HG03521 (cell line): ENCODE data around the gene UBE2H.
A peak's percentile ranks its signal among the peaks of the same experiment; 100 is the strongest.
"Not testable (repeated sequence)": the region's sequence is repeated elsewhere in the genome, so short reads cannot be mapped to it uniquely, and the experiment has no call there.

Experiments used
- ATAC-seq: cut with Tn5 transposase; IDR thresholded peaks from one replicate; pipeline ENCODE4 v1.9.1; 2021; ENCODE audit warnings: mild to moderate bottlenecking, moderate library complexity; ENCODE audit not compliant: unreplicated experiment

The UBE2H gene

DNA sequence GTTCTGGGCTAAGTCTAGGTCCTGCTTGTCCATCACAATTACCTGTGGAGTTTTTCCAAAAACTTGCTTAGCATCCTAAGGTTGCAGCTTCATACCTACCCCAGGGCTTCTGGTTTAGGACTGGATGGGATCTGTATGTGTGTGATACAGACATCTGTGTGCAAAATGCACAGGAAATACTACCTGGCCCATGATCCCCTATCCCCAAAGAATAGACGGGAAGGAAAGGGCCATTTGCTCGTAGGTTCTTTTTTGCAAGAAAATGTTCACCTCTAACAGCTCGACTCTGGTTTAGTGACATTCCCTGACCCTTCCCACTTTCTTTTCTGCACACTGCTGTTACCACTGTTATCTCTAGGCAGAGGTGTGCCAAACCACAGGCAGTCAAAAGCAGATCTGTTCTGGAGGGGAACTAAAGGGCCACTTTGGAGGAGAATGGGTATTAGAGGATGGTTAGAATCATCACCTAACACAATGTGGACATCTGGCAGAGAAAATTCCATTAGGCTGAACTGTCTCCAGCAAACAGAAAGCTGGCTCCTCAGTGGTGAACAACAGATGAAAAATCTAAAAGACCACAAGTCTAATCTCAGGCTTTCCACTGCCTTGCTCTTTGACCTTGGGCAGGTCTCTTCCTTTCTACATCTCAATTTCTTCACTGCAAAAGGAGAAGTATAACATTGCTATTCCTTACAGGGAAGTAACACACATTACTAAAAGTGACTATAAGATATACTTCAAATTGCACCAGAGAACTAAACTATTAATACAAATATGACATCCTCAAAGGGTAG lies 107.4 kb downstream of the UBE2H start:
- ATAC-seq = no peak

DNA sequence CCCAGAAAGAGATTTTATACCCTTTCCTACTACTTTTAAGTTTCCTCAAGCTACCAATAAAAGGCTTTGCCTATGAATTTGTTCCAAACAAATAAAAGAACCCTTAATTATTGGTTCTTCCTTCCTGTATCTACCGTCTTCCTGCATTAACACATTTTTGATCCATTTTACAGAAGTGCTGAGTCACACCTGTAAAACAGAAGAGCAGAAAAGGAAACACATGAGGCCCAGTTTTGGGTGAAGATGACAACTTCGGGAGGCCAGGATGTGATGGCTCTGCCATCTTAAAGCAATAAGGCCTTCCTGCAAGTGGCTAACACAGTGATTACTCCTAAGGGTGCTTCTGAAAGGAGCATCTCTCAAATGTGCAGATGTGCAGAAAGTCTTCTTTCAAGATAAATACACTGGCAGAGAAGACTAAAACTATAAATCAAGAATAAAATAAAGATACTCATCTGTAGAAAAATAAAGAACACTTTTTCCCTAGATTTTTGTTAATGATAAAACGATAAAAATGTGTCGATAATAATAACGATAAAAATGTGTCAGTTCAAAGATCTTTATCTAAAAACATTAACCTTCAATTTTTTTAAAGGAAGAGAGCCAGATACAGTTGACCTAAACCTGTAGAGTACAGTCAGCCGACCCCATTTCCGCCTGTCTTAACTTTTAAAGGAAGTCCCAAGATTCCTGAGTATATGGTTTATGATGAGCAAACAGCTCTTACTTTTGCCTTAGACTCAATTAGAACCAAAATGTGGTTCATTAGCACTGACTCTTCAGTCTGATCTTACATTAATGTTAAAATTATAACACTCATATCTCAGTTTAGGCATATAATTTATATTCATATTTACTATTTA lies 108.6 kb downstream of the UBE2H start:
- no peak for ATAC-seq

DNA sequence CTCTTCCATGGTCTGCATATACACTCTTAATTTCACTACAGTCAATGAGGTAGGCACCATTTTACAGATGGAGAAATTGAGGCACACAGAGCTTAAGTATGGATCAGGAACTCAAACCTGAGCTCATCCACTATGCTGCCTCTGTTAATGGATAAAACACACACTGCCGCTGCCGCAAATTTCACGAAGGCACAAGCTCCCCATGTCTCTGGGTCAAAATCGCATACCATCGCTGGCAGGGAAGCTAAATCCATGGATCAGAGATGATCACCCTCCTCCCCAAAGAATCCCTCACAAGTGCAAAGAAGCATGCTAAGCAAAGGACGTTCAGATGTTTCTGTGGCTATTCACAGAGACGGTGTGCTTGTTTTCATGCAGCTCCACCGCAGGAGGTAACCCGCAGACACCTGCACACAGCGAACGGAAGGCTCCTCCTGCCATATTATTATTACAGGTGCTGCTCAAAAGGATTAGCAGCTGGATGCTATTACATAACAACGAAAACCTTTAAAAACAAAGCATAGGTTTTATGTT lies 109.3 kb downstream of the UBE2H start:
- ATAC-seq = no peak

DNA sequence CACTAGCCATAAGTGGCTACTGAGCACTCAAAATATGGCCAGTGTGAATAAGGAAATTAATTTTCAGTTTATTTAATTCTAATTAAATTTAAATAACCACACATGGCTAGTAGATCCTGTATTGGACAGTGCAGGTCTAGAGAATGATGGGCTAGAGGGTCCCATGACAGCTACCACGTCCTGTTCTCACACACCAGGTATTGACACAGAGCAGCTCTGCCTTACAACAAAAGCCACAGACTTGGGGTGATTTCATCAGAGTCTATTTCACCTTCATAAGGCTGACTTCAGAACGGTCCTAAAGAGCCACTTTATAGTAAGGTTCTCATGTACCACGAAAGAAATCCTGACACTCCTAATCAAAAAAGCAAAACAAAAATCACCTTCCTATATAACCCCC lies 111.3 kb downstream of the UBE2H start:
- no peak for ATAC-seq

DNA sequence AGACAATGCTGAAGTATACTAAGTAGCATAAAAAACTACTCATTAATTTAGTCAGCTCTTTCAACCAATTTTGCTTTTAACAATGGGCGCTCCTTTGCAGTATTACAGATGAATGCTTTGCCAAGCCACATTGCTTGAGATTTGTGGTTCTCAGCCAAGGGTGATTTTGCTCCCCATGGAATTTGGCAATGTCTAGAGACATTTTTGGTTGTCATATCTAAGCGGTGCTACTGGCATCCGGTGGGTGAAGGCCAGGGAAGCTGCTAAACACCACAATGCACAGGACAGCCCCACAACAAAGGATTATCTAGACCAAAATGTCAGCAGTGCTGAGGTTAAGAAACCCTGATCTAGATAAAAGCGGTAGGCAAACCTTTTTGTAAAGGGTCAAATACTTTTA lies 112.0 kb downstream of the UBE2H start:
- ATAC-seq = no peak

DNA sequence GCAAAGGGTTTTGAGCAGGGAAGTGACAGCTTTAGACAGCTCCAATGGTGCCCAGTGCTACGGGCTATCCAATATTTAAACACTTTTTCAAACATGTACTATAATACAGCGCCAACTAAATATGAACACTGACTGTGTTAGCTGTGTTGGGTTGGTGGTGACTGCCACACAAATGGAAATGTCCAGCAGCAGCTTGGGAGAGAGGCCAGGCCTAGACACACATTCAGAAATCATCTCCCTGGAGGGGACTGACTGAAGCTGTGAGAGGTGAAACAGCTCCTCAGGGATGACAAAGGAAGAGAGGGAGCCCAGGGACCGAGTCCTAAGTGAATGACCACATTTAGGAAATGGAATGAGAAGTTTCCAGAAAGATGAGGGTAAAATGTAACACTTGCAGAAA lies 115.8 kb downstream of the UBE2H start:
- no peak for ATAC-seq

DNA sequence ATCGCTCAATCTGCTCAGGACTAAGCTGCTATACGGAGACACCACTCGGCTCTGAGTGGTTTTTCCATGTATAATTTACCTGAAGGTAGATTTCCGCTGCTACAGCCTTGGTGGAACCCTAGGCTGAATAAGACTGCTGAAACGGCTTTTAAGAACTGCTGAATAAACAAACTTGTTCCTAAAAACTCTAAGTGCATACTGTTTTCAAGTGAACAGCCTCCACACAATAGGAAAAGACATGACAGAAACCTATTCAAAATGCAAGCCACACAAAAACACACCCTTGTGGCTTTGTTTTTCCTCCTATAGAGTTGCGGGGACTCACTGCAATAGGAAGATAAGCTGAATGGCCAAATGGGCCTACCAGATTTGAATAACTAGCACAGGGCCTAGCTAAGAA lies 117.2 kb downstream of the UBE2H start:
- no peak for ATAC-seq

DNA sequence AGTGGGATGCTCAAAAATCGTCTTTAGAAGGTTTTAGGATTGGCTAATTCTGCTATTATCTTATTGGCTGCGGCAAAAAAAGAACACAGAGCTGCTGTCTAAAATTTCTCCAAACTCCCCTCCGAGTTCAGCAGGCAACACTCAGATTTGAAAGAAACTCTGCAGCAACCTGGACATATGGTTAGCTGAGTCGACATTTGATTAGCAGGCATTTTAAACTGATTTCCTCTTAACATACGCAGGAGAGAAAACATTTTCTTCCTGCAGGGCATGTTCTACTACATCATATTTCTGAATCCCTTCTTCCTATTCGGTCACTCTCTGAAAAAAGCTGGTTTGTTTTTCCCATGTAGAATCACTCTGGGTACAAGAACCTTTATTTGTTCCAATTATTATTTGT lies 119.4 kb downstream of the UBE2H start:
- not testable (repeated sequence) for ATAC-seq

DNA sequence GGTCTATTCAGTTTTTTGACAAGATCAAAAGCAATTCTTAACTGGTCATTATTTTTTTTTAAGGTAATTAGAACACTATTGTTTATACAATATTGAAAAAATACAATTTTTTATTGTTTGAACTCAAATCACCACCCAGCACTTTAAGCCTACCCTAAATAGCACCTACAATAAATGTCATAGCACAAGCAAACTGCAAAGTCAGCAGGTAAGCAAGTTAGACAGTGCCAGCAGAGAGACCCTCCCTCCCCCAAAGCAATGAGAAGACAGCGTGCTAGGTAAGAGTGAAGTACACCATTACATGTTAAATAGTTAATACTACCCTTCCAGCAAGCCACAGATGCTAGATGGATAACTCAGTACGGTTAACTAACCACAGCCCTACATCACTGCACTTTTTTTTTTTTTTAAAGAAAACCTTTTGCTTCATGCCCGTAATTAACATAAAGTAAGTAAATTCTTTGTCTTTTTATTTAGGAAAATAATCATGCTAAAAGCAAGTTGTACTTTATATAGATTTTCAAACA lies 120.0 kb downstream of the UBE2H start:
- no peak for ATAC-seq

DNA sequence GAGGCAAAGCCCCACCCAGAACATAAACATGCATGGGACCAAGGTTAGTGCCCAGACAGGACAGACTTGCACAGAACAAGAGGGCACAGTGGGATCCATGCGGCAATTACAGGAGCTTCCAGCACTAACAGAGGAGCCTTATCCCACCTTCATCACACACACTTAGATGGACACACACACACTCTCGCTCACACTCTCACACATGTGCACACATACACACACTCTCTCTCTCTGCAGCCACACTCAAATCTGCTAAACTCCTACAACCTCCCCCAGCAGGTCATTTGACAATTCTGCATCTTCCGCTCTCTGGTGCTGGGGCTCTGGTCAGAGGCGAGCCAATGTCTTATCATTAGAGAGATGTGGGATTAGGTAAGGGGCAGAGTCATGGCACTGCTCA lies 120.5 kb downstream of the UBE2H start:
- no peak for ATAC-seq

DNA sequence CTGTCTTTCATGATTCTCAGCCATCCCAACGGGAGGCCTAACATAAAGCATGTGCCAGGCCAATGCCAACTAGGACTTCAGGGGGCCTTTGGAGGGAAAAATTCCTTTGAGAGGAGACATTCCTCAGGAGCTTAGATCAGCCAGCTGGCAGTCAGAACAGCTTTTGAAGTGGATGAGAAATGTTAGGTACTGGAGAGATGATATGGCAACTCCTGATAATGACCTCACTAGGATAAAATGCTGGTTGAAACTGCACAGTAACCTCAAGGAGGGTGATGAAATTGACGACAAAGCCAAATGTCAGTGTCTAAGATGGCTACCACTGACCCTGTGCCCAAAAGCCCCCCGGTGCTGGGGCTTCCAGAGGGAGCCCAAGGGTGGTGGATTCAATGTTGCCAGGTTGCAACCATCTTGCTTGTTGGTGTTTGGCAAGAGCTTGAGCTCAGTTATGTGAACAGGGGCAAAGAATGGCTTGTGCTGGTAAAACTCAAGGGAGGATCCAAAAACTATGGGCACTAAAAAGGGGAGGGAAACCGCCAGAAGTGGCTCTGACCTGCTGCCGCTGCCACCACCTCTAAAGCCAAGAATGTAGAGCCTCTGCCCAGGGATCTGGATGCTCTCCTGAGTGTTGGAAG lies 121.2 kb downstream of the UBE2H start:
- ATAC-seq = no peak

DNA sequence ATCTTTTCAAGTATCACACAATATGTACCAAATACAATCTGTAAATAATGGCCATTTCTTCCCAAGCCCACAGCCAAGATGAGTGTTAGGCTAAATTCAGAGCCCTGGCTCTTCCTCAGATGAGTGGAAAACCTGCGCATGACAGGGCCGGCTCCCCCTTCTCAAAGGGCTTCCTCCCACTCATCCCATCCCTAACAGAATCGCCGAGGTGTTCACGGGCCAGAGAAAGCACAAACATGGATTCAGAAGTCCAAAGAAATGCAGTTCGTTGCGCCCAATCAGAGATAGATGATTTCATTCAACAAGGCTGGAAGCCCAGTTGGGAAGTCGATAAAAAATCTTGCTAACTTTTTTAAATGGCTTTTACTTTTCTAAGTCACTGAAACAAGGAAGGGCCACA lies 121.8 kb downstream of the UBE2H start:
- ATAC-seq = no peak

DNA sequence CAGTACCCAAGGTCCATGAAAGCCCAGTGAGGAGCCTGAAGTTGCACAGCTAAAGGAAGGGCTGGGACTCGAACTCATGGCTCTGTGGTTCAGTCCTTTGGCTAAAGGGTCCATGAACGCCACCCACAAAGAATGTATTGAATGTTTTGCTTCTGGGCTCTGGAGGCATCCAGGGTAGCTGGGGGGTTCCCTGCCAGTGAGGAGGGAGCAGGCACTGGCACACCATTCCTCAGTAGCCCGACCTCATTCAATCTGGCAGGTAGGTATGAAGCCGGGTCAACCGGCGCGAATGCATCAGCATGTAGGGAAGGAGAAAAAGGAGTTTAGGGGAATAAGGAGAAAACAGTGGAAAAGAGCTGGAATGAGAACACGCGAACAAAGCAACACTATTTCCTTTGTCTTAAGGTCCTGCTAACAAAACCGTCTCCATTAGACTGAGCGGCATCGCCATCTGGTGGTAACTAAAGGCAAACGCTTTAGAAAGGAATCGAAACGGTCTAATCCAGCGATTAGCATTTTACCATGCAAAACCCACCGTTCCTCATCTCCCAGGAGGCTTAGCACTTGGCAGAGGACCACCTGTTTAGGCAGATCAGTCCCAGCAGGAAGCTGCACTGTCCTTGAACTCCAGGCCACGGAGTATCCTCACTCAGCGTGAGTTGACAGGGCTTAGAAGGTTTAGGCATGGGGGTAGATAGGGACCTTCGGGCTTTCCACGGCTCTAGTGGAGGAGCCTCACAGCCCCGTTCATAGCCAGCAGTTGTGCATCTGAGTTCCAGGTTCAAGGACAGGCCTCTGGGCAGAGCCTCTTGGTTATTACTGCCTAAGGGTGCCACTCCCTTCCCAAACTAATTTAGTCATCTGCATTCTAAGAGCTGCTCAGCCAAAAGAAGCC lies 122.8 kb downstream of the UBE2H start:
- ATAC-seq = no peak

DNA sequence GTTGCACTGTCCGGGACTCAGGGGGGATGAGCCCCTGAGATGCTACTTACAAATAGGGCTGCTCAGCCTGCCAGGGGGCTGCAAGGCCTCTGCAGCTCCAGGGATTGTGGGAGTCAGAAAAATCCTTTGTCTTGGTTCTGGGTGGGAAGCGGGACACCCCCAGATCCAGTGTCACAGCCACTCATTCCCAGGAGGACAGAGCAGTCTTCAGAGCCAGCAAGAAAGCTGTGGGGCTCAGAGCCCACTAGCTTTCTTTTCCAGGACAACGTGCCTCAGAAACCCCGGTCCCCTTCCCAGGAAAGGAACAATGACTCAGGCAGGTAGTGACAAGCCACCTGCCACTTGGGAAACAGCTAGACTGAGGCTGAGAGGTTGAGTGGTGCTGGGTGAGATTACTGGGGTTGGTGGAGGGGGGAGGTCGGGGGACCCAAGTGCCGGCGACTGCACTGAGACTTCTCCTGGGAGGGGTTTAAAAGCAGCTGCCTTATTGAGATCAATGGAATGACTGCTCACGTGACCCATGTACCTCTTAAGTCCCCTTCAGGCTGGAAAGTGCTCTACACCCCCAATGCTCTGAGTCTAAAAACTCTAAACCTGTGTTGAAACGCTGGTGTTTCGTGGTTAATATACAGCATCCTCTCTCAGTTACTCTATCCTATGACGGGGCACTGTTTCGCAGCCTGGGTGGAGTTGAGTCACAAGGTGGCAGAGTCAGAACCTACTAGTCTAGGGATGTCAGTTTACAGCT lies 123.6 kb downstream of the UBE2H start:
- no peak for ATAC-seq

DNA sequence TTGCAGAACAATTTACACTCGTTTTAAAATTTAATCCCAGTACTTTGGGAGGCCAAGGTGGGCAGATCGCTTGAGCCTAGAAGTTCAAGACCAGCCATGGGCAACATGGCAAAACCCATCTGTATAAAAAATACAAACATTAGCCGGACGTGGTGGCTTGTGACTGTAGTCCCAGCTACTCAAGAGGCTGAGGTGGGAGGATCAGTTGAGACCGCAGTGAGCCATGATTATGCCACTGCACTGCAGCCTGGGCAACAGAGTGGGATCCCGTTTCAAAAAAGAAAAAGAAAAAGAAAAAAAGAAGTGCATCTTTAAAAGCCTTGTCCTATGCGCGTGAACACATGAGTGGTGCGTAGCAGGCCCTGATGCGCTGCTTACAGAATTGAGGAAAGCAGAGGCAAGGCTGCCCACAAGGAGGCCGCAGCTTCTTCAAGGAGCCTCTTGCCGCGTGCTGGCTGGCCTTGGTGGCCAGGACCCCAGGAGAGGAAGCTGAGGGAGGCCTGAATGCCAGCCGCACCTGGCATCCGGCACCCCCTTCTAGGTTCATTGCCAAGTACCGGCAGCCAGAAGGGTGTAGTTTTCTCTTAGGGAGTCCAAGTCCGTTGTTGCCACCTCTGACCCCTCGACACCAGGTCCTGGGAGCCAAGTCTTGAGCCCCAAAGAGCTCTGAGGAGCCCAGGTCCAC lies 124.5 kb downstream of the UBE2H start:
- no peak for ATAC-seq

DNA sequence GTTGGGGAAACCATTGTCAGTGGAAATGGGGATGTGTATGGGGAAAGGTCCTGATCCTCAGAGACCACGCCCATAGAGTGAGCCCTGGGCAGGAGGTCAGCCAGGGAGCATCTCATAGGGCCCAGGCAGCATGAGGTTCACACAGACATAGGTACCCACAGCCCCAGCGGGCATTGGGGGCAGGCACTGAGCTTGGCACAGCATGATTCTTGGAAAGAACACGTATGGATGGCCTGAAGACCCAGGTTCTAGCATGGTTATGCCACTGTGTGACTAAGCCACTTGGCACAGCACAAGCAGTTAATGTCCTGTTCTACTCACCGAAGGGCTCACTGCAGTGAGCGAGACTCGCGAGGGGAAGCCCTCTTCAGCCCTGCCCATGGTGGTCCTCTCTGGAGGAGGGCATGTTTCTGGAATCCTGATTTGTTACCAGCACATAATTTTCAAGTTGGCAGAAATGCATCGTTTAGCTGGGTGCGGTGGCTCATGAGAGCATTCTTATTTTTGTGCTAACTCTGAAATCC lies 125.2 kb downstream of the UBE2H start:
- no peak for ATAC-seq

DNA sequence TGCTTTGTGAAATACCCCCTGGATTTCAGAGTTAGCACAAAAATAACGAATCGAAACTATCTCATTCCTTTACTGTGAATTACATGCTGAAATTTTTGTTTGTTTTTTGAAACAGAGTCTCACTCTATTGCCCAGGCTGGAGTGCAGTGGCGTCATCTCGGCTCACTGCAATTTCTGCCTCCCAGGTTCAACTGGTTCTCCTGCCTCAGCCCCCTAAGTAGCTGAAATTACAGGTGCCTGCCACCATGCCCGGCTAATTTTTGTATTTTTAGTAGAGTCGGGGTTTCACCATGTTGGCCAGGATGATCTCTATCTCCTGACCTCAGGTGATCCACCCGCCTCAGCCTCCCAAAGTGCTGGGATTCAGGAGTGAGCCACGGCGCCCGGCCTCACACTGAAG lies 125.9 kb downstream of the UBE2H start:
- ATAC-seq = not testable (repeated sequence)

DNA sequence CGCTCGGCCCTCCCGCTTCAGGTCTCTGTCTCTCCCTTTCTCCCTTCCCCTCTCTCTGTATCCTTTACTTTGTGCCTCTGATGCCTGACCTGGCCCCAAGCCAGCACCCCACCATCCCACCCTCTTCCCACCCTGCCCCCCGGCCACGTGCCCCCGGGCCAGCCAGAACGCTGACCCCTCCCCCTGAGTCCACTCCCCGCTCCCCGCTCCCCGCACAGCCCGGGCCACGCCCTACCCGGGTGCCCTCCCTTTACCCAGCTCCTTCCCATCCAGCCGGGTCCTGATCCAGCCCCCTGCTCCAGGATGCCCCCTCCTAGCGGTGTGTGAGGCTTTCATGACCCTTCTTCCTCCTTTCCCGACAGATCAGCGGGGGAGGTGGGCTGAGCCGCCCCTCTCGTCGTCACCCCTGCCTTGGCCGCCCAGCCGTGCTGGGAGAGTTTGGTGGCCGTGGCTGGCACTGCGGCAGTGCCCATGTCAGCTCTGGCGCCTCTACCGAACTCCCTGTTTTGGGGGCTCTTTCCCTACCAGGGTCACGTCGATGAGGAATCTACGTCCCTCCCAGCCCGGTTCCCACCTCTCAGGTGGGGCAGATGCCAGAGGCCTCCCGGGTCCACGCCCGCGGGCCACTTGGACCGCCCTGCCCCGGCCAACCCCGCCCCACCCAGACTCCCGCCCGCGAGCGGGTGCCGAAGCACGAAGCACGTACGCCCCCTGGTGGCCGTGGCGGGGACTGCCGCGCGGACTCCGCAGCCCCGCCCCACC lies 127.4 kb downstream of the UBE2H start:
- ATAC-seq = peak; percentile 71
